Neural progenitor cell (in vitro differentiated cells): ENCODE results near the gene DEAF1. TPM values are rescaled to one million over a fixed set of nuclear protein-coding genes. Genes with fewer than 3 reads are reported as not detected.

ENCODE experiments used
- DNase-seq: peaks from one replicate; pipeline ENCODE4 v3.0.0-alpha.2; 2016; ENCODE audit warnings: low spot score
- H2AFZ ChIP-seq: fragments of 200-600 bp; sonication (generic); replicated peaks from 2 replicates; pipeline ENCODE4 v1.6.1; 2016; ENCODE audit warnings: antibody characterized with exemption
- H3F3A ChIP-seq: fragments of 200-600 bp; sonication (generic); 2 replicates; pipeline ENCODE4 v1.6.1; 2016; ENCODE audit warnings: antibody characterized with exemption, low read depth
- H3K27ac ChIP-seq: fragments of 200-600 bp; sonication (generic); 2 replicates; pipeline ENCODE4 v1.5.1; 2016; ENCODE audit warnings: mild to moderate bottlenecking
- H3K27me3 ChIP-seq: fragments of 200-600 bp; sonication (generic); 2 replicates; pipeline ENCODE4 v1.6.1; 2016; ENCODE audit warnings: mild to moderate bottlenecking, moderate library complexity
- H3K36me3 ChIP-seq: fragments of 200-600 bp; sonication (generic); 2 replicates; pipeline ENCODE4 v1.5.1; 2016
- H3K4me1 ChIP-seq: fragments of 200-600 bp; sonication (generic); 2 replicates; pipeline ENCODE4 v1.6.1; 2016; ENCODE audit warnings: mixed run types
- H3K4me2 ChIP-seq: fragments of 200-600 bp; sonication (generic); 2 replicates; pipeline ENCODE4 v1.6.1; 2016
- H3K4me3 ChIP-seq: fragments of 200-600 bp; sonication (generic); 2 replicates; pipeline ENCODE4 v1.5.1; 2016
- H3K79me2 ChIP-seq: fragments of 200-600 bp; sonication (generic); 2 replicates; pipeline ENCODE4 v1.6.1; 2016; ENCODE audit warnings: low read depth
- H3K9ac ChIP-seq: fragments of 200-600 bp; sonication (generic); 2 replicates; pipeline ENCODE4 v1.6.1; 2016
- H3K9me3 ChIP-seq: fragments of 200-600 bp; sonication (generic); 2 replicates; pipeline ENCODE4 v1.5.1; 2016; ENCODE audit warnings: low read depth
- H4K20me1 ChIP-seq: fragments of 200-600 bp; sonication (generic); 2 replicates; pipeline ENCODE4 v1.6.1; 2016; ENCODE audit warnings: low read depth
- H3K27ac Mint-ChIP-seq: 3 replicates; pipeline ENCODE4 v1.8.0; 2021; ENCODE audit warnings: mixed read lengths
- H3K27me3 Mint-ChIP-seq: 2 replicates; pipeline ENCODE4 v1.8.0; 2022; ENCODE audit warnings: low read depth, mild to moderate bottlenecking, inconsistent platforms, moderate library complexity, mixed read lengths; ENCODE audit not compliant: insufficient read depth
- H3K36me3 Mint-ChIP-seq: 3 replicates; pipeline ENCODE4 v1.8.0; 2021; ENCODE audit warnings: mixed read lengths
- H3K4me1 Mint-ChIP-seq: 3 replicates; pipeline ENCODE4 v1.8.0; 2021; ENCODE audit warnings: mixed read lengths
- H3K4me3 Mint-ChIP-seq: 3 replicates; pipeline ENCODE4 v1.8.0; 2021; ENCODE audit warnings: mild to moderate bottlenecking, moderate library complexity, mixed read lengths
- H3K9me3 Mint-ChIP-seq: 3 replicates; pipeline ENCODE4 v1.8.0; 2020; ENCODE audit warnings: mixed read lengths
- EZH2 ChIP-seq: fragments of 200-600 bp; sonication (generic); IDR thresholded peaks from 2 replicates; pipeline ENCODE4 v1.6.1; 2017; ENCODE audit warnings: antibody characterized with exemption, mild to moderate bottlenecking, moderate library complexity
- EZH2phosphoT487 ChIP-seq: fragments of 200-600 bp; sonication (generic); IDR thresholded peaks from 2 replicates; pipeline ENCODE4 v1.6.1; 2017; ENCODE audit warnings: antibody characterized with exemption
- total RNA-seq: library from RNA; depleted of rRNA; stranded (reverse); fragments of >200 nt; gene quantifications from 2 replicates; pipeline ENCODE4 v1.2.3, GENCODE V29; 2015; ENCODE audit warnings: low replicate concordance
- TF ChIP-seq, protein P1 (sequence below): fragments of 200-600 bp; sonication (generic); IDR thresholded peaks from 2 replicates; pipeline ENCODE4 v1.5.1; 2017; ENCODE audit warnings: antibody characterized with exemption, mild to moderate bottlenecking

DEAF1 gene
- total RNA-seq, 1 donor from 2014 or later, result 38.4 TPM

DNA sequence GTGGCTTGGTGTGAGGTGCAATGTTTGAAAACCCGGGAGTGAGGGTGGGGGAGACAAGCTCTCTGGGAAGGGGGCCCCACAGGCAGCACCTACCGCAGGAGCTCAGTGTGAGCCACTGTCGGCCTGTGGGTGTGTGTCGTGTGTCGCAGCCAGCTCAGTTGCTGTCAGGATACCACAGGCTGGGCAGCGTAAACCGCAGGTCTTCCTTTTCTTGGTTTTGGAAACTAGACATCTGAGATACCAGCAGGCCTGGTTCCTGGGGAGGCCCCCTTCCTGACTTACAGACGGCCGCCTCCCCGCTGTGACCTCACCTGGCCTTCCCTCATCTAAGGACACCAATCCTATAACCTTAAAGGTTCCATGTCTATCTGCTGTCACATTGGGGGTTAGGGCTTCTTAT is 98.6 kb downstream of the DEAF1 start:
- Histone ChIP-seq H3K9me3 (no peaks in the 10 kb centered on the region), H2AFZ (no peak overlapping the region), H3K4me3 (no peak overlapping the region), H3K4me1 (no peaks in the 10 kb centered on the region), H4K20me1 (peaks cover 23% of the 10 kb centered on the region), H3K36me3 (no peaks in the 10 kb centered on the region), H3K27me3 (no peaks in the 10 kb centered on the region), H3F3A (no peaks in the 10 kb centered on the region), H3K4me2 (no peak overlapping the region), H3K27ac (no peak overlapping the region), H3K9ac (no peak overlapping the region), H3K79me2 (no peaks in the 10 kb centered on the region)
- Mint-ChIP-seq H3K36me3 (peaks cover 29% of the 10 kb centered on the region), H3K4me3 (no peak overlapping the region), H3K9me3 (no peaks in the 10 kb centered on the region), H3K27ac (no peak overlapping the region), H3K4me1 (no peaks in the 10 kb centered on the region), H3K27me3 (peaks cover 2% of the 10 kb centered on the region)
- no peak for DNase-seq
- TF ChIP-seq EZH2phosphoT487, result no peak

DNA sequence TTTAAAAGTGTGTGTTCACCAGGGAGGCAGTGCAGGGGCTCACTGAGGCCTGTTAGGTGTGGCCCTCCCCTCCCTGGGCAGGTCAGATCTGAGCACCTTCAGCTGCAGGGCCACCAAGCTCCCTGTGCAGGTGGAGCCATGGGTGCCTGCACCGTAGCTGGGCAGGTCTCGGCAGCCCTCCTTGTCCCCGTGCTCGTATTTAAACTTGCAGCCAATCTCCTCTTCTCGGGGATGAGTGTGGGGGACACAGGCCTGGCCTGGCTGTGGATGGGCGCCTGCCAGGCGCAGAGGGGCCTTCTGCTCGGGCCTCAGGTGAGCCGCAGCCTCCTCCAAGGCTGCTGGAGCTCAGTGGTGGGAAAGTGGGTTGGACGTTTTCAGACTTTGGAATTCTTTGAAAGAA is 99.6 kb downstream of the DEAF1 start:
- no peaks in the 10 kb centered on the region for H3K9me3 ChIP-seq
- Mint-ChIP-seq H3K36me3 (peaks cover 28% of the 10 kb centered on the region), H3K4me3 (no peak overlapping the region), H3K27me3 (peaks cover 5% of the 10 kb centered on the region), H3K27ac (no peak overlapping the region), H3K9me3 (no peaks in the 10 kb centered on the region), H3K4me1 (no peaks in the 10 kb centered on the region)
- no peak overlapping the region for H3K4me3 ChIP-seq
- H3K27ac ChIP-seq, result no peak overlapping the region
- no peak overlapping the region for H3K9ac ChIP-seq
- H3K79me2 ChIP-seq, result no peaks in the 10 kb centered on the region
- no peaks in the 10 kb centered on the region for H3F3A ChIP-seq
- no peak overlapping the region for H3K4me2 ChIP-seq
- no peaks in the 10 kb centered on the region for H3K4me1 ChIP-seq
- DNase-seq, result no peak
- H3K36me3 ChIP-seq, result no peaks in the 10 kb centered on the region
- H2AFZ ChIP-seq, result no peak overlapping the region
- H4K20me1 ChIP-seq, result peaks cover 29% of the 10 kb centered on the region
- TF ChIP-seq, protein P1, sequence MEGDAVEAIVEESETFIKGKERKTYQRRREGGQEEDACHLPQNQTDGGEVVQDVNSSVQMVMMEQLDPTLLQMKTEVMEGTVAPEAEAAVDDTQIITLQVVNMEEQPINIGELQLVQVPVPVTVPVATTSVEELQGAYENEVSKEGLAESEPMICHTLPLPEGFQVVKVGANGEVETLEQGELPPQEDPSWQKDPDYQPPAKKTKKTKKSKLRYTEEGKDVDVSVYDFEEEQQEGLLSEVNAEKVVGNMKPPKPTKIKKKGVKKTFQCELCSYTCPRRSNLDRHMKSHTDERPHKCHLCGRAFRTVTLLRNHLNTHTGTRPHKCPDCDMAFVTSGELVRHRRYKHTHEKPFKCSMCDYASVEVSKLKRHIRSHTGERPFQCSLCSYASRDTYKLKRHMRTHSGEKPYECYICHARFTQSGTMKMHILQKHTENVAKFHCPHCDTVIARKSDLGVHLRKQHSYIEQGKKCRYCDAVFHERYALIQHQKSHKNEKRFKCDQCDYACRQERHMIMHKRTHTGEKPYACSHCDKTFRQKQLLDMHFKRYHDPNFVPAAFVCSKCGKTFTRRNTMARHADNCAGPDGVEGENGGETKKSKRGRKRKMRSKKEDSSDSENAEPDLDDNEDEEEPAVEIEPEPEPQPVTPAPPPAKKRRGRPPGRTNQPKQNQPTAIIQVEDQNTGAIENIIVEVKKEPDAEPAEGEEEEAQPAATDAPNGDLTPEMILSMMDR, result no peak
- TF ChIP-seq EZH2, result no peak
- no peak for TF ChIP-seq EZH2phosphoT487
- H3K27me3 ChIP-seq, result no peaks in the 10 kb centered on the region

Other genes with a start within 250 kb of the DEAF1 start
- gene PTDSS2, start 244.9 kb downstream of the DEAF1 start, total RNA-seq, result 24.7 and 44.2 TPM in 2 replicates
- 10.5 and 44.8 TPM in 2 replicates for gene RNH1, start 188.0 kb downstream of the DEAF1 start, total RNA-seq
- 21.2 and 32.3 TPM in 2 replicates for gene HRAS, start 159.6 kb downstream of the DEAF1 start, total RNA-seq
- 0.45 and 1.4 TPM in 2 replicates for gene LRRC56, start 157.7 kb downstream of the DEAF1 start, total RNA-seq
- 1.1 and 2.5 TPM in 2 replicates for gene LMNTD2, start 134.5 kb downstream of the DEAF1 start, total RNA-seq
- gene RASSF7, start 134.3 kb downstream of the DEAF1 start, total RNA-seq, result 12.8 and 48.3 TPM in 2 replicates
- gene PHRF1, start 118.8 kb downstream of the DEAF1 start, total RNA-seq, result 9.8 and 43.6 TPM in 2 replicates
- gene IRF7, start 79.3 kb downstream of the DEAF1 start, total RNA-seq, result 4.3 and 18.4 TPM in 2 replicates
- not detected in 2 replicates for gene CDHR5, start 70.3 kb downstream of the DEAF1 start, total RNA-seq
- gene SCT, start 68.0 kb downstream of the DEAF1 start, total RNA-seq, result not detected in 2 replicates
- 0.97 and 6.6 TPM in 2 replicates for gene DRD4, start 58.0 kb downstream of the DEAF1 start, total RNA-seq
- gene TMEM80, start 594 bp upstream of the DEAF1 start, total RNA-seq, result 38.7 and 42.7 TPM in 2 replicates
- gene EPS8L2, start 11.0 kb upstream of the DEAF1 start, total RNA-seq, result 3.3 and 11.0 TPM in 2 replicates
- gene TALDO1, start 52.2 kb upstream of the DEAF1 start, total RNA-seq, result 101 and 114 TPM in 2 replicates
- gene GATD1, start 82.3 kb upstream of the DEAF1 start, total RNA-seq, result 24.1 and 52.9 TPM in 2 replicates
- 0.94 and 1.9 TPM in 2 replicates for gene CEND1, start 94.9 kb upstream of the DEAF1 start, total RNA-seq
- 11.0 and 38.4 TPM in 2 replicates for gene SLC25A22, start 103.1 kb upstream of the DEAF1 start, total RNA-seq
- gene PIDD1, start 110.0 kb upstream of the DEAF1 start, total RNA-seq, result 4.8 and 34.6 TPM in 2 replicates
- 418 and 629 TPM in 2 replicates for gene RPLP2, start 114.7 kb upstream of the DEAF1 start, total RNA-seq
- gene PNPLA2, start 123.7 kb upstream of the DEAF1 start, total RNA-seq, result 2.6 and 20.9 TPM in 2 replicates
- 3.9 and 11.6 TPM in 2 replicates for gene CRACR2B, start 132.7 kb upstream of the DEAF1 start, total RNA-seq
- gene CD151, start 137.7 kb upstream of the DEAF1 start, total RNA-seq, result 37.4 and 82.2 TPM in 2 replicates
- gene POLR2L, start 147.3 kb upstream of the DEAF1 start, total RNA-seq, result 12.9 and 27.5 TPM in 2 replicates
- 19.6 and 58.2 TPM in 2 replicates for gene TSPAN4, start 147.6 kb upstream of the DEAF1 start, total RNA-seq
- gene CHID1, start 215.6 kb upstream of the DEAF1 start, total RNA-seq, result 56.6 and 62.9 TPM in 2 replicates
- 50.4 and 67.5 TPM in 2 replicates for gene AP2A2, start 230.6 kb upstream of the DEAF1 start, total RNA-seq